Measurements from ENCODE around the gene DARS2.

DNA sequence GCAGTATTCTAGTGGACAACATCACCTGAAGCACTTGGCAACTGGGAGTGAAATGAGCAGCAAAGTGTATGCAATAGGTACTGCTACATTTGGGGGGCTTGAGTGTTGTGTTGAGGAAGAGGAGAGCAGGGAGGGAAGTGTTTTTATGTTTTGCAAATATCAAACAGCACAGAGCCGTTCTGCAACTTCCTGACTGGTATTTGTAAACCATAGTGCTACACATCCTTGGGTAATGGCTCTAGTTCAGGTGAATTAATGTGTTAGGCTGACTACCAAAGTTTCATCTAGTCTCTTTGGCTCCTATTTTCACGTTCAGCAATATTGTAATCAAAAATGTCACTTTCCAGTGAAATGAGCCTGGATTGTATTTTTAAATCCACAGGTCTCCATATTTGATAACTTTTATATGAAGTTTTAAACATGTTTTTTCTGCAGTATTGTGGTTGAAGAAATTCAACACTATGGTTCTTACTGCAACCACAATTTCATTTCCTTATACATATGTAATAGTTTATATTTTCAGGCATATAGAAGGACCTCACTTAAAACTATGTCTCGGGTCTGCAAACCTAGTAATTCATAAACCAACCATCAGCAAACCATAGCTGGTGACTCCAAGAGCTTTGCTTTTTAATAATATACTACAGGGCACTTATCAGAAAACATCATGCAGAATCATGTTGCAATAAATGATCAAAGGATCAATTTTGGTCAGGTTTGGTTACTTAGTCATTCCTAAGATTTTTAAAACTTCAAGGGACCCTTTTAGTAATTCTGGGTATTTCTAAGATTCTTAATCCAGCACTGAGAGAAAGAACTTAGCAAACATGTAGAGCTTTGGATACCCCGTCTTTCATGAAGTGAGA is 62.5 kb downstream of the DARS2 start:
- TF ChIP-seq, protein P1, sequence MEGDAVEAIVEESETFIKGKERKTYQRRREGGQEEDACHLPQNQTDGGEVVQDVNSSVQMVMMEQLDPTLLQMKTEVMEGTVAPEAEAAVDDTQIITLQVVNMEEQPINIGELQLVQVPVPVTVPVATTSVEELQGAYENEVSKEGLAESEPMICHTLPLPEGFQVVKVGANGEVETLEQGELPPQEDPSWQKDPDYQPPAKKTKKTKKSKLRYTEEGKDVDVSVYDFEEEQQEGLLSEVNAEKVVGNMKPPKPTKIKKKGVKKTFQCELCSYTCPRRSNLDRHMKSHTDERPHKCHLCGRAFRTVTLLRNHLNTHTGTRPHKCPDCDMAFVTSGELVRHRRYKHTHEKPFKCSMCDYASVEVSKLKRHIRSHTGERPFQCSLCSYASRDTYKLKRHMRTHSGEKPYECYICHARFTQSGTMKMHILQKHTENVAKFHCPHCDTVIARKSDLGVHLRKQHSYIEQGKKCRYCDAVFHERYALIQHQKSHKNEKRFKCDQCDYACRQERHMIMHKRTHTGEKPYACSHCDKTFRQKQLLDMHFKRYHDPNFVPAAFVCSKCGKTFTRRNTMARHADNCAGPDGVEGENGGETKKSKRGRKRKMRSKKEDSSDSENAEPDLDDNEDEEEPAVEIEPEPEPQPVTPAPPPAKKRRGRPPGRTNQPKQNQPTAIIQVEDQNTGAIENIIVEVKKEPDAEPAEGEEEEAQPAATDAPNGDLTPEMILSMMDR (IDR thresholded peaks at IDR 0.05 in 4 of 5, conservative IDR thresholded peaks at IDR 0.05 in 1 of 5): no peak
- TF ChIP-seq POLR2A (IDR thresholded peaks at IDR 0.05): no peak
